ENCODE data around the gene FILIP1L.

FILIP1L gene

DNA sequence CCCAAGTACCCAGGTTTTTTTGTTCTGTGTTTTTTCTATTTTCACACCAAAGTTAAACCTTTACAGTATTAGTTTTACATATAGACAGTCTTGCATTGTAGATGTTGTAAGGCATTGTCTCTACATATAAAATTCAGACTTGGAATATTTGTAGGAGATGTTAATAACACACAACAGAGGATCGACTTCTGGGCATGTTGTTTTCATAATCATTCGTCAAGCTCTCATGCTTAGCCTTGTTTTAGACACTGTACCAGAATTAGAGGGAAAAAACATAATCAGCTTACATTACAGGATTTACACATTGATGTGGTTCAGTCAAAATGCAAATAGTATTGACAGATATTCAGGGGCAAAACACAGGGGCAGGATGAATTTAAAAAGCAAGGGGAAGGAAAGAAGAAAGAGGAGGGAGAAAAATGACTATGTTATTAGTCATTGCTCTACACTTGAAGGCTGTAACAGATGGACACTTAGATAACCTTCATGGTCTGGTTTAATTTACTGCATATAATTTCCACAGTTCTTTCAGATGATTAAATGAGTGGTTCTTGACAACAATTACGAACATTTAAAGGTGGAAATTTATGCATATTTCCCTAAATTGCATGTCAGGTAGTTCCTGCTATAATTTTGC lies 289.2 kb downstream of the FILIP1L start:
- H3K4me1 ChIP-seq (ENCODE audit: control insufficient read depth, insufficient read depth, low read length, unreplicated experiment) = peaks cover 11% of the 10 kb centered on the region
- H3K4me3 ChIP-seq (ENCODE audit: low read depth, low read length) = no peak overlapping the region
- H3K27me3 ChIP-seq (ENCODE audit: insufficient read depth, low read length) = no peaks in the 10 kb centered on the region
- H3K79me2 ChIP-seq (ENCODE audit: control insufficient read depth, insufficient read depth, low read length, unreplicated experiment) = peaks cover 32% of the 10 kb centered on the region
- no peaks in the 10 kb centered on the region for H3K36me3 ChIP-seq (ENCODE audit: insufficient read depth, low read length)
- no peak overlapping the region for H2AFZ ChIP-seq (ENCODE audit: low read length, unreplicated experiment)
- no peak overlapping the region for H3K27ac ChIP-seq (ENCODE audit: low read depth, low read length)

DNA sequence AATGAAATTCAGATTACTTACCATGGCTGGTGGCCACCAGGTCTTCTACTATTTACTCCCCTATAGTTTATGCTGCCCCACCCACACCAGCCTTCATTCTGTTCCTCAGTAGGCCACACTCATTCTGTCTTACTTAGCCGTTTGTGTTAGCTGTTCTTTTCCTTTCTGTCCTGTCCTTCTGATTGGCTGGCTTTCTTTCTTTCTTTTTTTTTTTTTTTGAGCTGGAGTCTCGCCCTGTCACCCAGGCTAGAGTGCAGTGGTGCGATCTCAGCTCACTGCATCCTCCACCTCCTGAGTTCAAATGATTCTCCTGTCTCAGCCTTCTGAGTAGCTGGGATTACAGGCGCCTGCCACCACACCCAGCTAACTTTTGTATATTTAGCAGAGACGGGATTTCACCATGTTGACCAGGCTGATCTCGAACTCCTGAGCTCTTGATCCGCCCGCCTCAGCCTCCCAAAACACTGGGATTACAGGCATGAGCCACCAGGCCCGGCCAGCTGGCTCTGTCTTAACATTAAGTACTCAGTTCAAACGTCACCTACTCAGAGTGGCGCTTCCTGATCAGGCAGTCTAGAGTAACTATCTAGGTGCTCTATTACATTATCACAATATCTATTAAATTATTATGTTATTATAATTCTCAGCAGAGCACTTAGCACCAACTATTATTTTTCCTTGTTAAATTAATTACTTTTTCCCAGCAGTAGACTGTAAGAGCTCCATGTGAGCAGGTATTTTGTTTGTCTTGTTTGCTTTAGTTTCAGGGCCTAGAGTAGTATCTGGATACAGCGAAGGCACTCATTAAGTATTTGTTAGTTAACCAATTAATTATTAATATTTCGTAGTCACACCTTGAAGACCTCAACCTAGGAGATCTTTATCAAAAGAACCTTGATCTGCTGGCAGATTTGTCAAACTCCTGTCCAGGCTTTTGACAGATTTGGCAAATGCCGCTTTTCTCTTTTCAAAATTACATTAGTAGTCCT lies 290.3 kb downstream of the FILIP1L start:
- Histone ChIP-seq H2AFZ (ENCODE audit: low read length, unreplicated experiment) (no peak overlapping the region), H3K79me2 (ENCODE audit: control insufficient read depth, insufficient read depth, low read length, unreplicated experiment) (peaks cover 28% of the 10 kb centered on the region), H3K27ac (ENCODE audit: low read depth, low read length) (no peak overlapping the region), H3K4me1 (ENCODE audit: control insufficient read depth, insufficient read depth, low read length, unreplicated experiment) (peaks cover 14% of the 10 kb centered on the region), H3K4me3 (ENCODE audit: low read depth, low read length) (no peak overlapping the region), H3K27me3 (ENCODE audit: insufficient read depth, low read length) (no peaks in the 10 kb centered on the region), H3K36me3 (ENCODE audit: insufficient read depth, low read length) (no peaks in the 10 kb centered on the region)

DNA sequence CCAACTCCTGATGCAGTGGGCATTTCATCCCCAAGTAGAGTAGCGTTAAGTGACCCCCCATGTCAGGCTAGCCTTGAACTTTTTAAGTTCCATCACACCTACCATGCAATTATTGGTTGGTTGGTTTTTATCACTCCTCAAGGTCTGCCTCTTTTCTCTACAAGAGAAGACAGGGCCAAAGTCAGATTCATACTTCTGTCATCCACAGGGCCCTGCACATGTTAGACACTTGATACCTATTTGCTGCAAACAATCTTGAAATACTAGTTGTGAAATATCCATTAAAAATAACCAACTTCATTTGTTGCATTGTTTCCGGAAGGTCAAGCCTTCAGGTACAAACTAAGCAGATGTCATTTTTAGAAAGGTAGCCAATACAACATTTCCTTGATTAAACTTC lies 295.5 kb downstream of the FILIP1L start:
- Histone ChIP-seq H3K36me3 (ENCODE audit: insufficient read depth, low read length) (no peaks in the 10 kb centered on the region), H3K4me3 (ENCODE audit: low read depth, low read length) (peak overlapping the region; percentile 75), H3K27ac (ENCODE audit: low read depth, low read length) (no peak overlapping the region; the same call in 1 of the 2 replicates), H3K27me3 (ENCODE audit: insufficient read depth, low read length) (no peaks in the 10 kb centered on the region), H2AFZ (ENCODE audit: low read length, unreplicated experiment) (no peak overlapping the region), H3K79me2 (ENCODE audit: control insufficient read depth, insufficient read depth, low read length, unreplicated experiment) (peaks cover 30% of the 10 kb centered on the region), H3K4me1 (ENCODE audit: control insufficient read depth, insufficient read depth, low read length, unreplicated experiment) (peaks cover 15% of the 10 kb centered on the region)

DNA sequence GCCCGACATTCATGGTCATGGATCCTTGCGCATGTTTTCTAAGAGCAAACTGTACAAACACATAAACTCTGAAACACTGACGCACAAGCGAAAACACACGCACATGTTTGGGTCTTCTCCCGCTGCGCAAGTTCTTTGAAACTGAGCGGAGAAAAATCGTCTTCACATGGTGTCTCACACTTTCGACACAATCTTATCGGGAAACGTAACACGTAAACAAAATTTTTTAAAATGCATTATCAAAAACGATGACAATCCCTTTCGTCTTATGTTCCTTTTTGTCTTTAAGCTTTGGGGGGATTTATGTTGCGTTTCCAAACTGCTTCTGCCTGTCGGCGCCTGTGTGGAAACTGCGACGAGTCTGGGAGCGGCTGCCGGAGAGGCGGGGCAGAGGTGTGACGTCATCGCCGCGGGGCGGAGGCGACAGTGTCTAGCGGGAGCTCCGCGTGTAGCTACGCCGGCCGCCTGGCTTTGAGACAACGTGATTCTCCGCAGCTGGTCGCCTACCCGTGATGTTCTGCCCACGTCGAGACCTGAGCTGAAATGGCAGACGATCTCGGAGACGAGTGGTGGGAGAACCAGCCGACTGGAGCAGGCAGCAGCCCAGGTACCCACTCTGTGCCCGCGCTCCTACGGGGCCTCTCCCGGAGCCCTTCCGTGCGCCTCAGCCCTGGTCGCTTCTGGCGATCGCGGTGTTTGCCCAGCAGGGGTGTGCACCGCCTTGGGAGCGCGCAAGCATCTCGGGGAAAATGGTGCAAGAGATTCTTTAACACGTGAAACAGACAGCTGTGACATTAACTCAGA lies 296.7 kb downstream of the FILIP1L start, which contains the start of gene CMSS1:
Gene CMSS1, plus strand, starts transcription at position 426 of the 804 bp plus-strand sequence.
- Histone ChIP-seq H3K4me3 (ENCODE audit: low read depth, low read length) (peak within 1 kb of the TSS; percentile 75), H2AFZ (ENCODE audit: low read length, unreplicated experiment) (peak within 1 kb of the TSS; percentile 87), H3K4me1 (ENCODE audit: control insufficient read depth, insufficient read depth, low read length, unreplicated experiment) (peaks cover 15% of the 10 kb centered on the region), H3K79me2 (ENCODE audit: control insufficient read depth, insufficient read depth, low read length, unreplicated experiment) (peaks cover 24% of the 10 kb centered on the region), H3K27ac (ENCODE audit: low read depth, low read length) (peak within 1 kb of the TSS; percentile 82), H3K27me3 (ENCODE audit: insufficient read depth, low read length) (no peaks in the 10 kb centered on the region), H3K36me3 (ENCODE audit: insufficient read depth, low read length) (no peaks in the 10 kb centered on the region)

DNA sequence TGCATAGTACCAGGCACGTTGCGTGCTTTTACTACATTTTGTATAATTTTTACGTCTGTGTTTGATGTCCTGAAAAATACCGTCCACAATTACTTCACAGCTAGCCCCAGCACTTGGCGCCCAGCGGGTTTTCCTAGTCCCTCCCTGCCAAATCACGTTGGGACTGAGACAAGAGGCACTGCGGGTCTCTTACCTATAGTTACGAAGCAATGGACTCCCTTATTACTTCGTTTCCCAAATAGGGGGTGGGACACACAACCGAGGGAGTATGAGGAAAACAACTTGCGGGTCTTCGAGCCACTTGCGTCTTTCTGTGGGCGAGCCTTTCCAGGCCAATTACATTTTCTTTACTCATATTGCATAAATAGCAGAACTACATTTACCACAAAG lies 297.3 kb downstream of the FILIP1L start:
- peaks cover 24% of the 10 kb centered on the region for H3K79me2 ChIP-seq (ENCODE audit: control insufficient read depth, insufficient read depth, low read length, unreplicated experiment)
- peaks cover 15% of the 10 kb centered on the region for H3K4me1 ChIP-seq (ENCODE audit: control insufficient read depth, insufficient read depth, low read length, unreplicated experiment)
- peak overlapping the region; percentile 75 for H3K4me3 ChIP-seq (ENCODE audit: low read depth, low read length)
- no peaks in the 10 kb centered on the region for H3K36me3 ChIP-seq (ENCODE audit: insufficient read depth, low read length)
- peak overlapping the region; percentile 87 for H2AFZ ChIP-seq (ENCODE audit: low read length, unreplicated experiment)
- H3K27me3 ChIP-seq (ENCODE audit: insufficient read depth, low read length) = no peaks in the 10 kb centered on the region
- H3K27ac ChIP-seq (ENCODE audit: low read depth, low read length) = peak overlapping the region; percentile 82

DNA sequence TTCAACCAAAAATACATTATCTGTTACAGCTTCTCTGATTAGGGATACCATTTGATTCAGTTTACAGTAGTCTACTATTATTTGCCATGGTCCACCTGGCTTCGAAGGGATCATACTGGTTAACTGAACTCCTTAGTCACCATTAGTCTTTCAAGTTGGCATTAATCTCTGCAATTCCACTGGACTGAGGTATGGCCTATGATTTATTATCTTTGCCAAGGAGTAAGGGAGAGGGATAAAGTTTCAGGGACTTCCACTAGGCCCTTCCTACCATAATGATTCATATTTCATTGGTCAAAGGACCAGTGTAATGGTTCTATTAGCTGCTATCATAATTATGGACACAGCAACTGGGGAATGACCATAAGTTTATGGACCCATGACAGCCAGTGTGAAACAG lies 303.9 kb downstream of the FILIP1L start:
- H3K36me3 ChIP-seq (ENCODE audit: insufficient read depth, low read length) = 0 out of 2 replicates have a peak, but pooled peaks cover 3% of the 10 kb centered on the region
- H3K27ac ChIP-seq (ENCODE audit: low read depth, low read length) = no peak overlapping the region
- no peaks in the 10 kb centered on the region for H3K79me2 ChIP-seq (ENCODE audit: control insufficient read depth, insufficient read depth, low read length, unreplicated experiment)
- H2AFZ ChIP-seq (ENCODE audit: low read length, unreplicated experiment) = no peak overlapping the region
- no peak overlapping the region for H3K4me3 ChIP-seq (ENCODE audit: low read depth, low read length)
- peaks cover 4% of the 10 kb centered on the region for H3K4me1 ChIP-seq (ENCODE audit: control insufficient read depth, insufficient read depth, low read length, unreplicated experiment)
- H3K27me3 ChIP-seq (ENCODE audit: insufficient read depth, low read length) = no peaks in the 10 kb centered on the region

DNA sequence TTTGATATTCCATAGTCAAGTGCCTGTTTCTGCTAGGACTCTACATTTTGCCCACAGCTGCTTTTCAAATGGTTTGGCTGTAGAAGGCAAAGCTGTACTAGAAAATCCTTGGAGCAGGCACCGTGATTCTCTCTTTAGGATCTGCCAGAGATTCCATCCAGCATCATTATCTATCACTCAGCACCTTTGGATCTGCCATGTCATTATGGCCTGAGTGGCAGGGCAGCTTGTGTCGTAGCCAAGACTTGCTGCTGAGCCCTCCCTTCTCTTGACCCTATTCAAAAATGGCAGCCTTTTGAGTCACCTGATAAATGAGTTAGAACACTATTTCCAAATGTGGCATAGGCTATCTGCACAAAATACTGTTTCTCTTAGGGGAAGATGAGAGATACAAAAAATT lies 304.7 kb downstream of the FILIP1L start:
- H3K4me1 ChIP-seq (ENCODE audit: control insufficient read depth, insufficient read depth, low read length, unreplicated experiment) = peaks cover 4% of the 10 kb centered on the region
- no peaks in the 10 kb centered on the region for H3K27me3 ChIP-seq (ENCODE audit: insufficient read depth, low read length)
- H3K79me2 ChIP-seq (ENCODE audit: control insufficient read depth, insufficient read depth, low read length, unreplicated experiment) = no peaks in the 10 kb centered on the region
- H3K36me3 ChIP-seq (ENCODE audit: insufficient read depth, low read length) = peaks cover 5% of the 10 kb centered on the region; the same call in 1 of the 2 replicates
- H3K27ac ChIP-seq (ENCODE audit: low read depth, low read length) = no peak overlapping the region
- no peak overlapping the region for H3K4me3 ChIP-seq (ENCODE audit: low read depth, low read length)
- no peak overlapping the region for H2AFZ ChIP-seq (ENCODE audit: low read length, unreplicated experiment)

DNA sequence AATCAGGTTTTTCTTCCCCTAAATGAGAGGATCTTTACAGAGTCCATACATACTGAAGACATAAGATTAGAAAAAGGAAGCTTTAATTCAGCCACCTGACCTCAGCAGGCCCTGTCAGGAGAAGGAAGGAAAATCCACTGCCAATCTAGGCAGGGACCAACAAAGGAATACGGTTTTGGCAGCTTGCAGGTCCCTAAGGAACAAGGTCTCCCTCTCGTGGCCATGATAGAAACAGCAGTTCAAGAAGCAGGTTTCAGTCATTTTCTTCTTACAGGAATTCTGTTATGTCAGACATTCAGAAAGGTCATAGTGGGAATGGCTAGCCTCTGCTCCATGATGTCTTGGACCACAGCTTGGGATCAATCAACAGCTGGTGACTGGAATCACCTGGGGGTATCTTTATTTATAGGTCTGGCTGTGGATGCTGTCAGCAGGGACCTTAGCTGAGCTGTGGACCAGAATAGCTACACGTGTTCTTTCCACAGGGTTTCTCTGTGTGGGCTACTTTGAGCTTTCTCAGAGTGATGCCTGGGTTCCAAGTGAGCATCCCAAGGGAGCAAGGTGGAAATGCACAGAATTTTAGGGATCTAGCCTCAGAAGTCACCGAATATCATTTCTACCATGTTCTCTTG lies 306.0 kb downstream of the FILIP1L start:
- H2AFZ ChIP-seq (ENCODE audit: low read length, unreplicated experiment) = peak overlapping the region; percentile 1

DNA sequence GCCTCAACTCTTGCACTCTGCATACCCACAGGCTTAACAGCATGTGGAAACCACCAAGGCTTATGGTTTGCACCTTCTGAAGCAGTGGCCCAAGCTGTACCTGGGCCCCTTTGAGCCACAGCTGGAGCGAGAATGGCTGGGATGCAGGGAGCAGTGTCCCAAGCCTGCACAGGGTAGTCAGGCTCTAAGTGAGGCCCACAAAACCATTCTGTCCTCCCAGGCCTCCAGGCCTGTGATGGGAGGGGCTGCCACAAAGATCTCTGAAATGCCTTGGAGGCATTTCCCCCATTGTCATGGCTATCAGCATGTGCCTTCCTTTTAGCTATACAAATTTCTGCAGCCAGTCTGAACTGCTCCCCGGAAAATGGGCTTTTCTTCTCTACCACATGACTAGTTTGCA lies 309.1 kb downstream of the FILIP1L start:
- peaks cover 4% of the 10 kb centered on the region for H3K4me1 ChIP-seq (ENCODE audit: control insufficient read depth, insufficient read depth, low read length, unreplicated experiment)
- no peaks in the 10 kb centered on the region for H3K27me3 ChIP-seq (ENCODE audit: insufficient read depth, low read length)
- H3K79me2 ChIP-seq (ENCODE audit: control insufficient read depth, insufficient read depth, low read length, unreplicated experiment) = no peaks in the 10 kb centered on the region
- H2AFZ ChIP-seq (ENCODE audit: low read length, unreplicated experiment) = no peak overlapping the region
- H3K36me3 ChIP-seq (ENCODE audit: insufficient read depth, low read length) = peaks cover 10% of the 10 kb centered on the region
- H3K4me3 ChIP-seq (ENCODE audit: low read depth, low read length) = no peak overlapping the region
- no peak overlapping the region for H3K27ac ChIP-seq (ENCODE audit: low read depth, low read length)

More for the DNA sequence above, 306.0 kb downstream of the FILIP1L start:
- H3K27me3 ChIP-seq (ENCODE audit: insufficient read depth, low read length) = no peaks in the 10 kb centered on the region
- no peaks in the 10 kb centered on the region for H3K79me2 ChIP-seq (ENCODE audit: control insufficient read depth, insufficient read depth, low read length, unreplicated experiment)
- no peak overlapping the region for H3K4me3 ChIP-seq (ENCODE audit: low read depth, low read length)
- peaks cover 4% of the 10 kb centered on the region for H3K4me1 ChIP-seq (ENCODE audit: control insufficient read depth, insufficient read depth, low read length, unreplicated experiment)
- peaks cover 9% of the 10 kb centered on the region for H3K36me3 ChIP-seq (ENCODE audit: insufficient read depth, low read length)
- no peak overlapping the region for H3K27ac ChIP-seq (ENCODE audit: low read depth, low read length)

DNA sequence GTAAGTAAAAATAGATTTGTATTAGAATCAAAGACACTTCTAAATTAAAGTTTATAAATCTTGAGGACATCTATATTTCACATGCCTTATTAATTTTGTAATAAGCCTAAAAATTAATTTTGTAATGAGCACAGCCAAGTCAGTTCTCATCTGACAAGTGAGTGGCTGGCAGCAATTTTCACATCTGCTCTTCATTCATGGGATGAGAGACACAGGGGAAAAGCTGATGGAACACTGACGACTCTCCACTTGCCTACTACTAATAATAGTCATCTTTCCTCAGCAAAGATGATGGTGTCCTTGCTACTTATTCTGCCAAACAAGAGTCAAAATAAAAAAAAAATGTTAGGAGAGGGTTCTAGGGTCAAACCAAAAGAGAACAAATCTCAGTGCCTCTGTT lies 311.0 kb downstream of the FILIP1L start:
- Histone ChIP-seq H3K4me3 (ENCODE audit: low read depth, low read length) (no peak overlapping the region), H3K27ac (ENCODE audit: low read depth, low read length) (no peak overlapping the region), H3K4me1 (ENCODE audit: control insufficient read depth, insufficient read depth, low read length, unreplicated experiment) (peaks cover 4% of the 10 kb centered on the region), H2AFZ (ENCODE audit: low read length, unreplicated experiment) (no peak overlapping the region), H3K79me2 (ENCODE audit: control insufficient read depth, insufficient read depth, low read length, unreplicated experiment) (no peaks in the 10 kb centered on the region), H3K36me3 (ENCODE audit: insufficient read depth, low read length) (peaks cover 10% of the 10 kb centered on the region), H3K27me3 (ENCODE audit: insufficient read depth, low read length) (no peaks in the 10 kb centered on the region)
